Effector memory CD8-positive, alpha-beta T cell (primary cell): ENCODE results near the gene LIN37.

ENCODE experiments used
- ATAC-seq: fragments of 150-1000 bp; cut with Tn5 transposase; replicated peaks from 2 replicates; pipeline ENCODE4 v1.10.0; 2021; ENCODE audit warnings: mild to moderate bottlenecking, moderate library complexity
- DNase-seq, 3 experiments: peaks; one replicate each; pipeline ENCODE4 v3.0.0; 2021
- H3K27ac Mint-ChIP-seq, 2 donors: one replicate each; pipeline ENCODE4 v1.8.0; 2022; ENCODE audit warnings: mild to moderate bottlenecking in 2 of 2, mixed read lengths in 2 of 2, moderate library complexity in 2 of 2
- H3K27me3 Mint-ChIP-seq, 2 donors: one replicate each; pipeline ENCODE4 v1.8.0; 2022; ENCODE audit warnings: mixed read lengths in 2 of 2
- H3K36me3 Mint-ChIP-seq: one replicate; pipeline ENCODE4 v1.8.0; 2022; ENCODE audit warnings: mild to moderate bottlenecking, moderate library complexity, mixed read lengths; ENCODE audit not compliant: insufficient read depth
- H3K4me1 Mint-ChIP-seq, 2 donors: one replicate each; pipeline ENCODE4 v1.8.0; 2022; ENCODE audit warnings: low read depth in 2 of 2, mixed read lengths in 2 of 2
- H3K4me3 Mint-ChIP-seq, 2 donors: one replicate each; pipeline ENCODE4 v1.8.0; 2022; ENCODE audit warnings: mild to moderate bottlenecking in 2 of 2, mixed read lengths in 2 of 2, moderate library complexity in 2 of 2
- H3K9me3 Mint-ChIP-seq, 2 donors: one replicate each; pipeline ENCODE4 v1.8.0; 2022; ENCODE audit warnings: mixed read lengths in 2 of 2

The LIN37 gene

GRCh38 chr19:35734889-35735288 lies 13.5 kb upstream of the LIN37 start:
- H3K27me3 Mint-ChIP-seq = no peaks in the 10 kb centered on the region
- H3K4me3 Mint-ChIP-seq = no peak overlapping the region
- peaks cover 71% of the 10 kb centered on the region for H3K36me3 Mint-ChIP-seq
- peak overlapping the region in 1 of 2 donors; percentile 16 for H3K27ac Mint-ChIP-seq
- no peaks in the 10 kb centered on the region for H3K9me3 Mint-ChIP-seq
- DNase-seq = no peak
- no peak for ATAC-seq
- H3K4me1 Mint-ChIP-seq = peaks cover 15 to 23% of the 10 kb centered on the region in 2 donors

GRCh38 chr19:35736913-35737886 lies 11.2 kb upstream of the LIN37 start:
- no peak for DNase-seq
- H3K4me3 Mint-ChIP-seq = no peak overlapping the region
- H3K4me1 Mint-ChIP-seq = peaks cover 18 to 30% of the 10 kb centered on the region in 2 donors
- peak overlapping the region in 1 of 2 donors; percentile 69 for H3K27ac Mint-ChIP-seq
- no peak for ATAC-seq
- H3K9me3 Mint-ChIP-seq = no peaks in the 10 kb centered on the region
- no peaks in the 10 kb centered on the region for H3K27me3 Mint-ChIP-seq
- peaks cover 57% of the 10 kb centered on the region for H3K36me3 Mint-ChIP-seq

- Mint-ChIP-seq H3K4me3 (peak overlapping the region; percentile 25 to 44), H3K27me3 (no peaks in the 10 kb centered on the region), H3K4me1 (peaks cover 25 to 38% of the 10 kb centered on the region in 2 donors), H3K27ac (peak overlapping the region in 1 of 2 donors; percentile 69), H3K36me3 (peaks cover 50% of the 10 kb centered on the region), H3K9me3 (no peaks in the 10 kb centered on the region)
- DNase-seq (no peak), ATAC-seq (no peak)
Observed at GRCh38 chr19:35738021-35738886, 10.1 kb upstream of the LIN37 start.

- H3K4me3 Mint-ChIP-seq = peak overlapping the region; percentile 25 to 44
- DNase-seq = no peak
- no peaks in the 10 kb centered on the region for H3K9me3 Mint-ChIP-seq
- H3K4me1 Mint-ChIP-seq = peaks cover 27 to 37% of the 10 kb centered on the region in 2 donors
- peaks cover 47% of the 10 kb centered on the region for H3K36me3 Mint-ChIP-seq
- no peak overlapping the region for H3K27ac Mint-ChIP-seq
- ATAC-seq = no peak
- no peaks in the 10 kb centered on the region for H3K27me3 Mint-ChIP-seq
Observed at GRCh38 chr19:35738887-35739229, 9.5 kb upstream of the LIN37 start.

DNA sequence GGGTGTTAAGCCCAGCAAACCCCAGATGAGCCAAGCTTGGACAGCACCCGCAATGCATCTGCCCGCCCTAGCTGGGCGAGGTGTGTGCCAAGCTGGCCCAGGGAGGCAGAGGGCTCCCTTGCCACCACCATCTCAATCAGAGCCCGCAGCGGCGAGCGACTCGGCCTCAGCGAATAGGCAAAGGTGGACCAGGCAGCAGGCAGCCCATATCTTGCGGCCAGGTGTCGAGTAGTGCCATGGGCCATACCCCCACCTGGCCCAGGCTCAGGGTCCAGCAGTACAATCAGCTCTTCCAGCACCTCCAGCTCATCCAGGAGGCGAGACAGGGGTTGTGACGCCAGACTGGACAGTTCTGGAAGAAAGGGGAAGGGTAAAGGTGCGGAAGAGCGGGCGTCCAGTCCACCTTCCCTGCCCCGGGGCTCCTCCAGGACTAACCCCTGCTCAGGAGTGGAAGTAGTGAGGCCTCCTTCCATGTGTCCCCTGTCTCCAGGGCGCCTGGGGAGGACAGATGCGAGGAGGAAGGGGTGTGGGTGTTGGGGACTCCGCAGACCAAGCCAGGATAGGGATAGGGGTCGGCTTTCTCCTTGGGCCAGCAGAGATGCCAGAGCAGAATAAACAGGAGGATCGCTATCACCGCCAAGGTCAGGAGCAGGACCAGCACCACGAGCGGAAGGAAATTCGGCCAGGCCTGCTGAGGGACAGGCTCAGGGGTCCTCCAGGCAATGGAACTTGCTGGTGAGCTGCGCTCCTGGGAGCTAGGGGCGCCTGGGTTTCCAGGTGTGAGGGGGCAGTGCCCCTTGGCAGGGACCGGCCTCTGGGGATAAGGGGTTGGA lies 8.9 kb upstream of the LIN37 start:
- DNase-seq (no peak), ATAC-seq (no peak)
- peaks cover 46% of the 10 kb centered on the region for H3K36me3 Mint-ChIP-seq
- peaks cover 28 to 38% of the 10 kb centered on the region in 2 donors for H3K4me1 Mint-ChIP-seq
- peak overlapping the region; percentile 44 to 86 for H3K4me3 Mint-ChIP-seq
- no peaks in the 10 kb centered on the region for H3K9me3 Mint-ChIP-seq
- H3K27me3 Mint-ChIP-seq = no peaks in the 10 kb centered on the region
- H3K27ac Mint-ChIP-seq = no peak overlapping the region

- Mint-ChIP-seq H3K4me3 (peak overlapping the region; percentile 86 to 94), H3K27me3 (no peaks in the 10 kb centered on the region), H3K36me3 (peaks cover 47% of the 10 kb centered on the region), H3K9me3 (no peaks in the 10 kb centered on the region), H3K4me1 (peaks cover 30 to 41% of the 10 kb centered on the region in 2 donors), H3K27ac (peak overlapping the region in 1 of 2 donors; percentile 93)
- DNase-seq = no peak
- ATAC-seq = peak; percentile 7
Observed at GRCh38 chr19:35740108-35740422, 8.3 kb upstream of the LIN37 start.

GRCh38 chr19:35740423-35741202 lies 7.8 kb upstream of the LIN37 start:
- ATAC-seq = peak; percentile 63
- peaks cover 47% of the 10 kb centered on the region for H3K36me3 Mint-ChIP-seq
- H3K4me1 Mint-ChIP-seq = peaks cover 34 to 44% of the 10 kb centered on the region in 2 donors

GRCh38 chr19:35741203-35741515 lies 7.2 kb upstream of the LIN37 start:
- Mint-ChIP-seq H3K4me3 (peak overlapping the region; percentile 86 to 94), H3K9me3 (no peaks in the 10 kb centered on the region), H3K36me3 (peaks cover 45% of the 10 kb centered on the region), H3K4me1 (peaks cover 39 to 46% of the 10 kb centered on the region in 2 donors), H3K27me3 (no peaks in the 10 kb centered on the region), H3K27ac (peak overlapping the region; percentile 22 to 93)
- DNase-seq = no peak
- no peak for ATAC-seq

More at GRCh38 chr19:35740423-35741202, 7.8 kb upstream of the LIN37 start:
- Mint-ChIP-seq H3K4me3 (peak overlapping the region; percentile 86 to 94), H3K27ac (peak overlapping the region; percentile 22 to 93), H3K9me3 (no peaks in the 10 kb centered on the region), H3K27me3 (no peaks in the 10 kb centered on the region)
- peak; percentile 91 to 94 (median 91) for DNase-seq

DNA sequence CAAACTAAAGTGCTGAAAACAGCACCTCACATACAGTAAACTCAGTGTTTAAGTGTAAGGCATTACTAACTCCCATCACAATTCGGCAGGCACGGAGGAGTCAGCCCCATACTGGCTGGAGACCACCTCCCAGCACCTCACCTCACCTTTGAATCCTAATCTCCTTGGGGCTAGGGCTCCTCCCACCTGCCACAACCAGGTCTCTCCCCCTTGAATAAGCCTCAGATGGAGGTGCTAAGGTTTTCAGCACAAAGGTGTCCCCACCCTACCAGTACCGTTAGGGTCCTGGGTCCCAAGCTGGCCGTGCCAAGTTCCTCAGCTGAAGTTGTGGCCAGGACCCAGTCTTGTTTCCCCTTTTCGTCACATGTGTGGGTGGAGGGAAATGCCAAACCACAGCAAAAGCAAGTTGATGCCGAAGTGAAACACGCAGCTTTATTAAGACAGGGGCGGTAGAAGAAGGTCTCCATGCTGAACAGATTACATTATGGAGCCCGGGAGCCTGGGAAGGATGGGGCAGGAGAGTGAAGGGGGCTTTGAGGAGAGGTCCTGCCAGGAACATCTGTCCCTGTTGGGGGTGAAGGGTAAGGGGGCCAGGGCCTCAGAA lies 6.2 kb upstream of the LIN37 start, which contains the start of gene IGFLR1:
TSS of gene IGFLR1 (minus strand) at position 332 of the 604 bp plus-strand sequence. CDS start 1,272 bp downstream, outside the sequence.
- peak within 1 kb of the TSS; percentile 87 to 93 for H3K27ac Mint-ChIP-seq
- H3K9me3 Mint-ChIP-seq = no peaks in the 10 kb centered on the region
- H3K27me3 Mint-ChIP-seq = no peaks in the 10 kb centered on the region
- DNase-seq (peak; percentile 52 to 55 (median 53)), ATAC-seq (peak; percentile 2)
- H3K36me3 Mint-ChIP-seq = peaks cover 40% of the 10 kb centered on the region
- peaks cover 45 to 49% of the 10 kb centered on the region in 2 donors for H3K4me1 Mint-ChIP-seq
- H3K4me3 Mint-ChIP-seq = peak within 1 kb of the TSS; percentile 86 to 94

GRCh38 chr19:35743640-35744429 lies 4.5 kb upstream of the LIN37 start:
- peaks cover 54 to 57% of the 10 kb centered on the region in 2 donors for H3K4me1 Mint-ChIP-seq
- H3K36me3 Mint-ChIP-seq = peaks cover 36% of the 10 kb centered on the region

More at GRCh38 chr19:35743640-35744429, 4.5 kb upstream of the LIN37 start:
- Mint-ChIP-seq H3K9me3 (no peaks in the 10 kb centered on the region), H3K27ac (peak overlapping the region in 1 of 2 donors; percentile 98), H3K4me3 (peak overlapping the region; percentile 86 to 94), H3K27me3 (no peaks in the 10 kb centered on the region)
- DNase-seq (no peak), ATAC-seq (no peak)
